GM23338 (cell line): Measurements from ENCODE around the gene HOXD4. TPM values are rescaled to one million over a fixed set of nuclear protein-coding genes. Genes with fewer than 3 reads are reported as not detected.
A peak's percentile ranks its signal among the peaks of the same experiment; 100 is the strongest.

Source experiments
- ATAC-seq: fragments of 200-7000 bp; cut with Tn5 transposase; 3 replicates; pipeline ENCODE4 v1.9.1; 2020
- DNase-seq: peaks from one replicate; pipeline ENCODE4 v3.0.0-alpha.2; 2015; ENCODE audit warnings: low spot score
- H2AFZ ChIP-seq: fragments of 200-600 bp; sonication (generic); 2 replicates; pipeline ENCODE4 v1.8.0; 2016; ENCODE audit warnings: antibody characterized with exemption, mild to moderate bottlenecking, moderate library complexity
- H3F3A ChIP-seq: fragments of 200-600 bp; sonication (generic); replicated peaks from 2 replicates; pipeline ENCODE4 v1.8.0; 2017; ENCODE audit warnings: antibody characterized with exemption, mixed run types, low read depth
- H3K27ac ChIP-seq: fragments of 200-600 bp; sonication (generic); 2 replicates; pipeline ENCODE4 v1.6.1; 2016; ENCODE audit warnings: low read depth
- H3K27me3 ChIP-seq: fragments of 200-600 bp; sonication (generic); 2 replicates; pipeline ENCODE4 v1.8.0; 2016; ENCODE audit warnings: mild to moderate bottlenecking, mixed run types, moderate library complexity; ENCODE audit not compliant: insufficient read depth
- H3K36me3 ChIP-seq: fragments of 200-600 bp; sonication (generic); 2 replicates; pipeline ENCODE4 v1.8.0; 2016; ENCODE audit warnings: mild to moderate bottlenecking; ENCODE audit not compliant: insufficient read depth
- H3K4me1 ChIP-seq: fragments of 200-600 bp; sonication (generic); 2 replicates; pipeline ENCODE4 v1.8.0; 2016; ENCODE audit warnings: mild to moderate bottlenecking, moderate library complexity; ENCODE audit not compliant: insufficient read depth
- H3K4me2 ChIP-seq: fragments of 200-600 bp; sonication (generic); 2 replicates; pipeline ENCODE4 v1.7.1; 2017; ENCODE audit warnings: mixed run types
- H3K4me3 ChIP-seq: fragments of 200-600 bp; sonication (generic); 2 replicates; pipeline ENCODE4 v1.6.1; 2016; ENCODE audit warnings: mixed run types
- H3K79me2 ChIP-seq: fragments of 200-600 bp; sonication (generic); replicated peaks from 2 replicates; pipeline ENCODE4 v1.8.0; 2017; ENCODE audit warnings: mild to moderate bottlenecking; ENCODE audit not compliant: insufficient read depth
- H3K9me2 ChIP-seq: fragments of 200-600 bp; sonication (generic); 2 replicates; pipeline ENCODE4 v1.8.0; 2017; ENCODE audit not compliant: insufficient read depth
- H4K20me1 ChIP-seq: fragments of 200-600 bp; sonication (generic); replicated peaks from 2 replicates; pipeline ENCODE4 v1.8.0; 2017; ENCODE audit warnings: mild to moderate bottlenecking; ENCODE audit not compliant: insufficient read depth
- H3K27ac Mint-ChIP-seq: 2 replicates; pipeline ENCODE4 v1.8.0; 2020; ENCODE audit warnings: inconsistent platforms, mild to moderate bottlenecking, moderate library complexity, mixed read lengths
- H3K27me3 Mint-ChIP-seq: 3 replicates; pipeline ENCODE4 v1.8.0; 2022; ENCODE audit warnings: low read depth, mild to moderate bottlenecking, moderate library complexity, mixed read lengths, inconsistent platforms; ENCODE audit not compliant: insufficient read depth, poor library complexity
- H3K36me3 Mint-ChIP-seq: 3 replicates; pipeline ENCODE4 v1.8.0; 2021; ENCODE audit warnings: low read depth, mild to moderate bottlenecking, inconsistent platforms, moderate library complexity, mixed read lengths
- H3K4me1 Mint-ChIP-seq: 3 replicates; pipeline ENCODE4 v1.8.0; 2020; ENCODE audit warnings: mild to moderate bottlenecking, inconsistent platforms, mixed read lengths
- H3K4me3 Mint-ChIP-seq: 3 replicates; pipeline ENCODE4 v1.8.0; 2021; ENCODE audit warnings: moderate library complexity, mild to moderate bottlenecking, inconsistent platforms, mixed read lengths
- H3K9me3 Mint-ChIP-seq: 3 replicates; pipeline ENCODE4 v1.8.0; 2020; ENCODE audit warnings: moderate library complexity, mild to moderate bottlenecking, inconsistent platforms, mixed read lengths
- CREB1 ChIP-seq: fragments of 250-450 bp; sonication (Bioruptor Pico); IDR thresholded peaks from 2 replicates; pipeline ENCODE4 v1.5.0; 2020; ENCODE audit warnings: low read depth, mild to moderate bottlenecking, moderate library complexity
- CTCF ChIP-seq, 2 experiments: fragments of 200-600 bp in 1 of 2; sonication (generic) in 1 of 2; conservative IDR thresholded peaks; 2 replicates each; pipeline versions ENCODE4 v1.5.1 to v1.6.1; 2016 to 2017; ENCODE audit warnings: antibody characterized with exemption in 2 of 2, low read depth in 2 of 2, mild to moderate bottlenecking in 2 of 2, moderate library complexity in 1 of 2
- EZH2 ChIP-seq: fragments of 200-600 bp; sonication (generic); IDR thresholded peaks from one replicate; pipeline ENCODE4 v1.8.0; 2017; ENCODE audit warnings: antibody characterized with exemption, mild to moderate bottlenecking, low read depth; ENCODE audit not compliant: unreplicated experiment
- EZH2phosphoT487 ChIP-seq: fragments of 200-600 bp; sonication (generic); IDR thresholded peaks from one replicate; pipeline ENCODE4 v1.8.1; 2018; ENCODE audit warnings: antibody characterized with exemption; ENCODE audit not compliant: unreplicated experiment
- STAT1 ChIP-seq: IDR thresholded peaks from one replicate; pipeline ENCODE4 v1.6.1; 2016; ENCODE audit warnings: antibody characterized with exemption; ENCODE audit not compliant: unreplicated experiment
- ZNF114 ChIP-seq: fragments of 250-450 bp; sonication (Bioruptor Pico); IDR thresholded peaks from 2 replicates; pipeline ENCODE4 v1.5.0; 2020; ENCODE audit warnings: mild to moderate bottlenecking, moderate library complexity
- polyA plus RNA-seq: library from polyadenylated mRNA; unstranded; fragments of >200 nt; fragmentation: Nextera tagmentation; extraction: Ambion mirVana; gene quantifications from 2 replicates; pipeline ENCODE4 v1.2.1, GENCODE V29; 2016
- total RNA-seq: library from RNA; depleted of rRNA; stranded (reverse); fragments of >200 nt; shearing (Covaris generic); gene quantifications from 2 replicates; pipeline ENCODE4 v1.2.3, GENCODE V29; 2014
- TF ChIP-seq, protein P1 (sequence below): fragments of 250-450 bp; sonication (Bioruptor Pico); IDR thresholded peaks from 2 replicates; pipeline ENCODE4 v1.5.0; 2020; ENCODE audit warnings: mild to moderate bottlenecking, moderate library complexity

Gene HOXD4
- total and polyA plus RNA-seq, 2 experiments from 2014 or later = not detected

DNA sequence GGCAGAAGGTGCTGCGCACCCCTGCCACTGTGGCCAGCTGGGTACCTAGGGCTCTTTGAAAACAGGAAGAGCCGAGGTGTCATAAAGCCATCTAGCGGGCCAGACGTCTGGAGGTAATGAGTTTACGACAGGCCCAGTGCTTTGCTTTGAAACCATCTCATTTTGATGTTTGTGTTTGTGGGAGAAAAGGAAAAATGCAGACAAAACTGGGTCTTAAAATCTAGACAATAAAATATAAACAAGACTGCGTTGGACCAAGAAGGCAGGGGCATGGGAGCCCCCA lies 25.6 kb upstream of the HOXD4 start:
- peaks cover 95% of the 10 kb centered on the region for H3K27me3 Mint-ChIP-seq
- no peak overlapping the region for H2AFZ ChIP-seq
- H3F3A ChIP-seq = peaks cover 46% of the 10 kb centered on the region; the same call in 1 of the 2 replicates
- no peak overlapping the region for H3K4me3 ChIP-seq
- DNase-seq (peak; percentile 53), ATAC-seq (no peak)
- peaks cover 14% of the 10 kb centered on the region for H3K4me1 ChIP-seq
- no peaks in the 10 kb centered on the region for H3K36me3 ChIP-seq
- no peak for TF ChIP-seq STAT1
- no peak for TF ChIP-seq EZH2phosphoT487
- TF ChIP-seq CTCF (conservative IDR thresholded peaks at IDR 0.05; ENCODE audit: low read depth in 2 of 2) = no peak
- TF ChIP-seq CREB1 (CRISPR knock-in tag) = no peak
- peak; percentile 37 for TF ChIP-seq EZH2
- H3K9me3 Mint-ChIP-seq = peaks cover 10% of the 10 kb centered on the region; the same call in 2 of the 3 replicates
- peaks cover 22% of the 10 kb centered on the region for H4K20me1 ChIP-seq
- H3K4me1 Mint-ChIP-seq = peaks cover 25% of the 10 kb centered on the region
- H3K9me2 ChIP-seq = no peaks in the 10 kb centered on the region
- H3K4me3 Mint-ChIP-seq = no peak overlapping the region
- no peak overlapping the region for H3K27ac ChIP-seq
- no peaks in the 10 kb centered on the region for H3K36me3 Mint-ChIP-seq
- H3K4me2 ChIP-seq = no peak overlapping the region
- H3K79me2 ChIP-seq = no peaks in the 10 kb centered on the region
- peaks cover 100% of the 10 kb centered on the region for H3K27me3 ChIP-seq
- H3K27ac Mint-ChIP-seq = no peak overlapping the region

- H3K27ac Mint-ChIP-seq = no peak overlapping the region
- peaks cover 27% of the 10 kb centered on the region for H3K4me1 Mint-ChIP-seq
- ATAC-seq (no peak), DNase-seq (peak; percentile 78)
- H3K9me2 ChIP-seq = no peaks in the 10 kb centered on the region
- no peak overlapping the region for H3K27ac ChIP-seq
- H3K4me3 Mint-ChIP-seq = no peak overlapping the region; the same call in 2 of the 3 replicates
- peaks cover 100% of the 10 kb centered on the region for H3K27me3 ChIP-seq
- H3K9me3 Mint-ChIP-seq = peaks cover 15% of the 10 kb centered on the region; the same call in 2 of the 3 replicates
- H3K4me2 ChIP-seq = no peak overlapping the region
- H4K20me1 ChIP-seq = peaks cover 35% of the 10 kb centered on the region
- H3F3A ChIP-seq = peaks cover 49% of the 10 kb centered on the region; the same call in 1 of the 2 replicates
- H3K4me1 ChIP-seq = peaks cover 8% of the 10 kb centered on the region
- no peaks in the 10 kb centered on the region for H3K36me3 ChIP-seq
- TF ChIP-seq EZH2phosphoT487 (peak; percentile 51), CREB1 (CRISPR knock-in tag) (no peak), CTCF (conservative IDR thresholded peaks at IDR 0.05; ENCODE audit: low read depth in 2 of 2) (peak; percentile 79 to 96), EZH2 (peak; percentile 45), ZNF114 (CRISPR knock-in tag) (no peak)
- TF ChIP-seq, protein P1, sequence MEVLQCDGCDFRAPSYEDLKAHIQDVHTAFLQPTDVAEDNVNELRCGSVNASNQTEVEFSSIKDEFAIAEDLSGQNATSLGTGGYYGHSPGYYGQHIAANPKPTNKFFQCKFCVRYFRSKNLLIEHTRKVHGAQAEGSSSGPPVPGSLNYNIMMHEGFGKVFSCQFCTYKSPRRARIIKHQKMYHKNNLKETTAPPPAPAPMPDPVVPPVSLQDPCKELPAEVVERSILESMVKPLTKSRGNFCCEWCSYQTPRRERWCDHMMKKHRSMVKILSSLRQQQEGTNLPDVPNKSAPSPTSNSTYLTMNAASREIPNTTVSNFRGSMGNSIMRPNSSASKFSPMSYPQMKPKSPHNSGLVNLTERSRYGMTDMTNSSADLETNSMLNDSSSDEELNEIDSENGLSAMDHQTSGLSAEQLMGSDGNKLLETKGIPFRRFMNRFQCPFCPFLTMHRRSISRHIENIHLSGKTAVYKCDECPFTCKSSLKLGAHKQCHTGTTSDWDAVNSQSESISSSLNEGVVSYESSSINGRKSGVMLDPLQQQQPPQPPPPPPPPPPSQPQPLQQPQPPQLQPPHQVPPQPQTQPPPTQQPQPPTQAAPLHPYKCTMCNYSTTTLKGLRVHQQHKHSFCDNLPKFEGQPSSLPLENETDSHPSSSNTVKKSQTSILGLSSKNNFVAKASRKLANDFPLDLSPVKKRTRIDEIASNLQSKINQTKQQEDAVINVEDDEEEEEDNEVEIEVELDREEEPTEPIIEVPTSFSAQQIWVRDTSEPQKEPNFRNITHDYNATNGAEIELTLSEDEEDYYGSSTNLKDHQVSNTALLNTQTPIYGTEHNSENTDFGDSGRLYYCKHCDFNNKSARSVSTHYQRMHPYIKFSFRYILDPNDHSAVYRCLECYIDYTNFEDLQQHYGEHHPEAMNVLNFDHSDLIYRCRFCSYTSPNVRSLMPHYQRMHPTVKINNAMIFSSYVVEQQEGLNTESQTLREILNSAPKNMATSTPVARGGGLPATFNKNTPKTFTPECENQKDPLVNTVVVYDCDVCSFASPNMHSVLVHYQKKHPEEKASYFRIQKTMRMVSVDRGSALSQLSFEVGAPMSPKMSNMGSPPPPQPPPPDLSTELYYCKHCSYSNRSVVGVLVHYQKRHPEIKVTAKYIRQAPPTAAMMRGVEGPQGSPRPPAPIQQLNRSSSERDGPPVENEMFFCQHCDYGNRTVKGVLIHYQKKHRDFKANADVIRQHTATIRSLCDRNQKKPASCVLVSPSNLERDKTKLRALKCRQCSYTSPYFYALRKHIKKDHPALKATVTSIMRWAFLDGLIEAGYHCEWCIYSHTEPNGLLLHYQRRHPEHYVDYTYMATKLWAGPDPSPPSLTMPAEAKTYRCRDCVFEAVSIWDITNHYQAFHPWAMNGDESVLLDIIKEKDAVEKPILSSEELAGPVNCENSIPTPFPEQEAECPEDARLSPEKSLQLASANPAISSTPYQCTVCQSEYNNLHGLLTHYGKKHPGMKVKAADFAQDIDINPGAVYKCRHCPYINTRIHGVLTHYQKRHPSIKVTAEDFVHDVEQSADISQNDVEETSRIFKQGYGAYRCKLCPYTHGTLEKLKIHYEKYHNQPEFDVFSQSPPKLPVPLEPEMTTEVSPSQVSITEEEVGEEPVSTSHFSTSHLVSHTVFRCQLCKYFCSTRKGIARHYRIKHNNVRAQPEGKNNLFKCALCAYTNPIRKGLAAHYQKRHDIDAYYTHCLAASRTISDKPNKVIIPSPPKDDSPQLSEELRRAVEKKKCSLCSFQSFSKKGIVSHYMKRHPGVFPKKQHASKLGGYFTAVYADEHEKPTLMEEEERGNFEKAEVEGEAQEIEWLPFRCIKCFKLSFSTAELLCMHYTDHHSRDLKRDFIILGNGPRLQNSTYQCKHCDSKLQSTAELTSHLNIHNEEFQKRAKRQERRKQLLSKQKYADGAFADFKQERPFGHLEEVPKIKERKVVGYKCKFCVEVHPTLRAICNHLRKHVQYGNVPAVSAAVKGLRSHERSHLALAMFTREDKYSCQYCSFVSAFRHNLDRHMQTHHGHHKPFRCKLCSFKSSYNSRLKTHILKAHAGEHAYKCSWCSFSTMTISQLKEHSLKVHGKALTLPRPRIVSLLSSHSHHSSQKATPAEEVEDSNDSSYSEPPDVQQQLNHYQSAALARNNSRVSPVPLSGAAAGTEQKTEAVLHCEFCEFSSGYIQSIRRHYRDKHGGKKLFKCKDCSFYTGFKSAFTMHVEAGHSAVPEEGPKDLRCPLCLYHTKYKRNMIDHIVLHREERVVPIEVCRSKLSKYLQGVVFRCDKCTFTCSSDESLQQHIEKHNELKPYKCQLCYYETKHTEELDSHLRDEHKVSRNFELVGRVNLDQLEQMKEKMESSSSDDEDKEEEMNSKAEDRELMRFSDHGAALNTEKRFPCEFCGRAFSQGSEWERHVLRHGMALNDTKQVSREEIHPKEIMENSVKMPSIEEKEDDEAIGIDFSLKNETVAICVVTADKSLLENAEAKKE = no peak
- H2AFZ ChIP-seq = no peak overlapping the region
- no peaks in the 10 kb centered on the region for H3K79me2 ChIP-seq
- H3K4me3 ChIP-seq = no peak overlapping the region
- peaks cover 95% of the 10 kb centered on the region for H3K27me3 Mint-ChIP-seq
- H3K36me3 Mint-ChIP-seq = no peaks in the 10 kb centered on the region
Measured at GRCh38 chr2:176126929-176127773, 24.2 kb upstream of the HOXD4 start.
